ENCODE measurements around the gene HOTAIR. TPM values are rescaled to one million over a fixed set of nuclear protein-coding genes. Genes with fewer than 3 reads are reported as not detected.

Gene HOTAIR
- total RNA-seq, 1 donor from 2014 or later, result not detected

- DNase-seq (ENCODE audit: low read depth, low spot score), result no peak
Measured at GRCh38 chr12:53988541-53989226, 13.9 kb upstream of the HOTAIR start.

- no peak for DNase-seq (ENCODE audit: low read depth, low spot score)
Measured at GRCh38 chr12:53987787-53988230, 13.1 kb upstream of the HOTAIR start.

GRCh38 chr12:53986686-53987483, 12.1 kb upstream of the HOTAIR start:
- no peak for DNase-seq (ENCODE audit: low read depth, low spot score)

GRCh38 chr12:53985994-53986685, 11.4 kb upstream of the HOTAIR start:
- DNase-seq (ENCODE audit: low read depth, low spot score), result no peak

GRCh38 chr12:53985692-53985993, 10.9 kb upstream of the HOTAIR start:
- no peak for DNase-seq (ENCODE audit: low read depth, low spot score)

- DNase-seq (ENCODE audit: low read depth, low spot score), result peak; percentile 29
Measured at GRCh38 chr12:53984901-53985691, 10.3 kb upstream of the HOTAIR start, which contains the start of gene HOXC10. Gene HOXC10, plus strand, starts transcription at chr12:53985146. Its CDS starts 114 bp downstream, at chr12:53985260.

- DNase-seq (ENCODE audit: low read depth, low spot score), result no peak
Measured at GRCh38 chr12:53983950-53984572, 9.3 kb upstream of the HOTAIR start.

GRCh38 chr12:53983568-53983949, 8.8 kb upstream of the HOTAIR start:
- DNase-seq (ENCODE audit: low read depth, low spot score), result no peak

- no peak for DNase-seq (ENCODE audit: low read depth, low spot score)
Measured at GRCh38 chr12:53982648-53983567, 8.2 kb upstream of the HOTAIR start.

GRCh38 chr12:53981634-53982565, 7.1 kb upstream of the HOTAIR start:
- no peak for DNase-seq (ENCODE audit: low read depth, low spot score)

- no peak for DNase-seq (ENCODE audit: low read depth, low spot score)
Measured at GRCh38 chr12:53980802-53981496, 6.2 kb upstream of the HOTAIR start.

- no peak for DNase-seq (ENCODE audit: low read depth, low spot score)
Measured at GRCh38 chr12:53980104-53980801, 5.5 kb upstream of the HOTAIR start.

GRCh38 chr12:53978477-53979356, 4.0 kb upstream of the HOTAIR start:
- no peak for DNase-seq (ENCODE audit: low read depth, low spot score)

- DNase-seq (ENCODE audit: low read depth, low spot score), result no peak
Measured at GRCh38 chr12:53977596-53978445, 3.1 kb upstream of the HOTAIR start.

GRCh38 chr12:53976823-53977595, 2.3 kb upstream of the HOTAIR start:
- no peak for DNase-seq (ENCODE audit: low read depth, low spot score)

Data from pulmonary artery endothelial cell (primary cell).